Bronchial epithelial cell (primary cell): ENCODE data around the gene MYBBP1A. TPM values are rescaled to one million over a fixed set of nuclear protein-coding genes. Genes with fewer than 3 reads are reported as not detected.

Source experiments
- DNase-seq: peaks from one replicate; pipeline ENCODE4 v3.0.0-alpha.2; 2010; ENCODE audit warnings: low read depth
- FAIRE-seq: peaks from 2 replicates; lab custom pipeline; 2011; peaks lifted over from hg19 to GRCh38; lab: Jason Lieb, UNC
- H3K27me3 ChIP-seq: 2 replicates; pipeline ENCODE4 v1.5.1; 2011; ENCODE audit warnings: low read length; ENCODE audit not compliant: control insufficient read depth, insufficient read depth
- H3K36me3 ChIP-seq: 2 replicates; pipeline ENCODE4 v1.5.1; 2011; ENCODE audit warnings: low read length; ENCODE audit not compliant: control insufficient read depth, insufficient read depth
- H3K4me3 ChIP-seq: 2 replicates; pipeline ENCODE4 v1.5.1; 2011; ENCODE audit warnings: mild to moderate bottlenecking, low read depth, low read length, control low read depth
- total RNA-seq: library from RNA; depleted of rRNA; stranded (reverse); fragments of >200 nt; gene quantifications from 2 replicates; pipeline ENCODE4 v1.2.1, GENCODE V29; 2014
- TF ChIP-seq, protein P1 (sequence below): IDR thresholded peaks from 2 replicates; pipeline ENCODE4 v1.5.1; 2011; ENCODE audit warnings: mild to moderate bottlenecking, moderate library complexity, low read length, control low read depth, inconsistent platforms; ENCODE audit not compliant: insufficient read depth, severe bottlenecking

The MYBBP1A gene
- total RNA-seq, 1 donor from 2014 or later, result 60.6 TPM

GRCh38 chr17:4544135-4544950, 10.8 kb downstream of the MYBBP1A start:
- no peak overlapping the region for H3K4me3 ChIP-seq
- peaks cover 52% of the 10 kb centered on the region for H3K36me3 ChIP-seq
- TF ChIP-seq, protein P1, sequence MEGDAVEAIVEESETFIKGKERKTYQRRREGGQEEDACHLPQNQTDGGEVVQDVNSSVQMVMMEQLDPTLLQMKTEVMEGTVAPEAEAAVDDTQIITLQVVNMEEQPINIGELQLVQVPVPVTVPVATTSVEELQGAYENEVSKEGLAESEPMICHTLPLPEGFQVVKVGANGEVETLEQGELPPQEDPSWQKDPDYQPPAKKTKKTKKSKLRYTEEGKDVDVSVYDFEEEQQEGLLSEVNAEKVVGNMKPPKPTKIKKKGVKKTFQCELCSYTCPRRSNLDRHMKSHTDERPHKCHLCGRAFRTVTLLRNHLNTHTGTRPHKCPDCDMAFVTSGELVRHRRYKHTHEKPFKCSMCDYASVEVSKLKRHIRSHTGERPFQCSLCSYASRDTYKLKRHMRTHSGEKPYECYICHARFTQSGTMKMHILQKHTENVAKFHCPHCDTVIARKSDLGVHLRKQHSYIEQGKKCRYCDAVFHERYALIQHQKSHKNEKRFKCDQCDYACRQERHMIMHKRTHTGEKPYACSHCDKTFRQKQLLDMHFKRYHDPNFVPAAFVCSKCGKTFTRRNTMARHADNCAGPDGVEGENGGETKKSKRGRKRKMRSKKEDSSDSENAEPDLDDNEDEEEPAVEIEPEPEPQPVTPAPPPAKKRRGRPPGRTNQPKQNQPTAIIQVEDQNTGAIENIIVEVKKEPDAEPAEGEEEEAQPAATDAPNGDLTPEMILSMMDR, result no peak
- DNase-seq (no peak), FAIRE-seq (no peak)
- no peaks in the 10 kb centered on the region for H3K27me3 ChIP-seq

DNA sequence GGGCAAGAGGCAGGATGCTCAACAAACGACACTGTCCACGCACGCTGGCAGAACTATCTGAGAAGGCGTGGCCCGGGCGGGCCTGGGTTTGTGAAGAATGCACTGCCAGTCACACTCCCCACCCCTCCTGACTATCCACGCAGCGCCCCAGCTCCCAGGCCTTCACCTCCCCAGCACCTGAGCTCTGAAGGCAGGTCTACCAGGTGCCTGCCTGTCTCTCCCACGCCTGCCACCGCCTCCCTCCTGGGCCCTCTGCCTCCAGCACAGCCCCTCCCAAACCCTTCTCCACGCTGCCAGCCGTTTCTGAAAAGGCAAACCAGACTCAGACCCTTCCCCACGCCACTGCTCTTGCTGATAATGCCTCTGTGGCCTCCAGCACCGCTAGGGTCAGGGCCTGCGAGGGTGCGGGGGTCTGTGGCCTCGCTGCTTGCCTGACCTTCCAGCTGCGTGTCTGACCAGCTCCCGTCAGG, 11.6 kb downstream of the MYBBP1A start:
- H3K36me3 ChIP-seq, result peaks cover 47% of the 10 kb centered on the region
- TF ChIP-seq, protein P1, result no peak

GRCh38 chr17:4542726-4543191, 12.4 kb downstream of the MYBBP1A start:
- Histone ChIP-seq H3K27me3 (no peaks in the 10 kb centered on the region), H3K4me3 (no peak overlapping the region), H3K36me3 (peaks cover 43% of the 10 kb centered on the region)
- FAIRE-seq, result no peak
- DNase-seq, result no peak
- TF ChIP-seq, protein P1, result no peak

More for the DNA sequence above, 11.6 kb downstream of the MYBBP1A start:
- Histone ChIP-seq H3K4me3 (no peak overlapping the region), H3K27me3 (no peaks in the 10 kb centered on the region)
- FAIRE-seq, result no peak
- no peak for DNase-seq

DNA sequence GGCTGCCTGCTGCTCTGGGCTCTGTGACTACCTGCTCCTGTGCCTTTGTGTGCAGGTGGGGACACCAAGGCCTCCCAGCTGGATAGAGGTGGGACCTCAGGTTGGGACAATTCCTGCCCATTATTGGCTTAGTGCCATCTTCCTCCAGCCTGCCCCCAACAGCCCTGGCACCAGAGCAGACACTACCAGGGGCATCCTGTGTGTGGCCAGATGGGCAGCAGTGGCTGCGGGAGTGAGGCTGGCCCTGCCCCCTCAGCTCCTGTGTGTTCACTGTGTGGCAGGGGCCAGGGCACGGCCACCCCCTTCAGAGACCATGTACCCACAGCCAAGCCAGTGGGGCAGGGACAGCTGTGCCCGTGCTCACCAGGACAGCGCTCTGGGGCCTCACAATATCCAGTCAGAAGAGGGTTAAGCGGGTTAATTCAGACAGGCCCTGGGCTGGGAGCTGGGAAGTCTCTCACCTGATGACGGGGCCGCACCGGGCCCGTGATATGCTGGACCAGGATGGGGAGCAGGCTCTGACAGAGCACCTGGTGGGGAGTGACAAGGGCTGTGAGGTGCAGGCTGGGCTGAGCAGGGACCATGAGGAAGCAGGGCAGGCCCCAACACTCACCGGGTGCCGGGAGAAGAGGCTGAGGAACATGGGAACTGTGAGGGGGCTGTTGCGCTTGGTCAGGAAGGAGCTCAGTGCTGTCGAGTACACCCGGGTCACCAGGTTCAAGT, 13.0 kb downstream of the MYBBP1A start:
- H3K27me3 ChIP-seq, result no peaks in the 10 kb centered on the region
- TF ChIP-seq, protein P1, result no peak
- DNase-seq (no peak), FAIRE-seq (no peak)
- no peak overlapping the region for H3K4me3 ChIP-seq
- peaks cover 42% of the 10 kb centered on the region for H3K36me3 ChIP-seq

DNA sequence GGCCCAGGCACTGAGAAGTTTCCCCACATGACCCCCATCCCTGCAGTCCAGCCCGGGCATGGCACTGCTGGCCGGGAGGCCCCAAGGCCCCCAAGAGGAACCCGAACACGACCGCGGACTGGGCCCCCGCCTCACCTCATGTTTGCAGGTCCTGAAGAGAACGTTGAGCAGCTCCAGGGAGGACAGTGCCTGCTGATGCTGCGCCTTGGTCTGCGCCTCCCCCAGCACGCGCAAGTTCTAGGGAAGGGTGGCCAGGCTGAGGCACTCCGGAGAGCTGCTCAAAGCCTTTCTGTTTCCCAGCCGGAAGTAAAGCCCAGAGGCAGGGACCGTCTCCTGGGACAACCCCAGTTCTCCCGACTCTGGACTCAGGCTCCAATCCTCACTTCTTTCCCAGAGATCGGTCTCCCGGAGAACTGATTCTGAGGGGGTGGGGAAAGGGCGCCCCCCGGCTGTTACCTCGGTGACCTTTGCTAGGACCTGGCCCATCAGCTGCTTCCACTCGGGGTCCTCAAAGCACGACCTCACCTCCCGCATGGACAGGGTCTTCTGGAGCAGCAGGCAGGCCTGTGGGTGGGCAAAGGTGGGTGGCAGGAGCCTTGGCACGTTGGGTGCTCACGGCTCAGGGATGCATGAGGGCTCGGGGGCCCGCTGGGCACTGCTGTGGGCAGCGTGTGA, 13.7 kb downstream of the MYBBP1A start:
- peaks cover 38% of the 10 kb centered on the region for H3K36me3 ChIP-seq
- FAIRE-seq, result no peak
- TF ChIP-seq, protein P1, result no peak
- no peaks in the 10 kb centered on the region for H3K27me3 ChIP-seq
- no peak for DNase-seq
- H3K4me3 ChIP-seq, result no peak overlapping the region
